22Rv1 (cell line): ENCODE measurements around the gene ABHD17C.

Experiments used
- H3K27ac ChIP-seq: fragments of 450-650 bp; 2 replicates; pipeline ENCODE4 v1.5.1; 2017
- CTCF ChIP-seq: fragments of 450-650 bp; IDR thresholded peaks from 2 replicates; pipeline ENCODE4 v1.5.1; 2017; ENCODE audit warnings: mild to moderate bottlenecking
- ZFX ChIP-seq: fragments of 450-650 bp; IDR thresholded peaks from 2 replicates; pipeline ENCODE4 v1.6.1; 2017; ENCODE audit warnings: antibody characterized with exemption, borderline replicate concordance

ABHD17C gene

GRCh38 chr15:80798911-80799310 lies 103.8 kb downstream of the ABHD17C start:
- no peak for TF ChIP-seq CTCF
- no peak for TF ChIP-seq ZFX
- no peak overlapping the region for H3K27ac ChIP-seq

GRCh38 chr15:80800067-80800466 lies 105.0 kb downstream of the ABHD17C start:
- TF ChIP-seq CTCF = no peak
- H3K27ac ChIP-seq = no peak overlapping the region

- TF ChIP-seq ZFX (no peak), CTCF (no peak)
- peak overlapping the region; percentile 90 for H3K27ac ChIP-seq
Measured at GRCh38 chr15:80801891-80802680, 107.0 kb downstream of the ABHD17C start.

DNA sequence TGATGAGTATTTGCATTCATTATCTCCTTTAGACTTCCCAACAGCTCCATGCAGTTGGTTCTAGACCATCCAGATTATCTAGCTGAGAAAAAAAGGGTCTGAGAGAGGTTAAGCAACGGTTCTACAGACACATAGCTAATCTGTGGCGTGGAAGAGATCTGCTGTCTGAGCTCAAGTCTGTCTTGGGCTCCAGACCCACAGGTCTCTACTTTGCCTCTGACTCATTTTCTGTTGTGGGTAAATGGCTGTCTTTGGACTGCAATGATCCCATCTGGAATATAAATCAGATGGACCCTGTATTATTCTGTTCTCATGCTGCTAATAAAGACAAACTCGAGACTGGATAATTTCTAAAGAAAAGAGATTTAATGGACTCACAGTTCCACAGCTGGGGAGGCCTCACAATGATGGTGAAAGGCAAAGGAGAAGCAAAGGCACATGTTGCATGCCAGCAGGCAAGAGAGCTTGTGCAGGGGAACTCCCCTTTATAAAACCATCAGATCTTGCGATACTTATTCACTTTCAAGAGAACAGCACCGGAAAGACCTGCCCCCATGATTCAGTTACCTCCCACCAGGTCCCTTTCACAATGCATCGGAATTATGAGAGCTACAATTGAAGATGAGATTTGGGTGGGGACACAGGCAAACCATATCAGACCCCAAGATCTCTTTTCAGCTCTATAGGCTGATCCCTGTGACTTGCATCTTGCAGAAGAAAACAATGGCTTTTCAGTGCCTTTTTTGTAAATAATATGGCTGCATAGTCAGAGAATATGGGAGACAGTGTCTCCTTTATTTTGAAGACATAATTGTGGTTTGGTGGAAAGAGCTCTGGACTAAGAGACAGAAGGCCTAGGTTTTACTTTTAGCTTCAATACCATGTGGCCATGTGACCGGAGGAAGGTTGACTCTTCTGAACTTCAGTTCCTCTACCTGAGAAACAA lies 108.7 kb downstream of the ABHD17C start:
- peak overlapping the region; percentile 90 for H3K27ac ChIP-seq
- TF ChIP-seq CTCF = no peak
- TF ChIP-seq ZFX = no peak

DNA sequence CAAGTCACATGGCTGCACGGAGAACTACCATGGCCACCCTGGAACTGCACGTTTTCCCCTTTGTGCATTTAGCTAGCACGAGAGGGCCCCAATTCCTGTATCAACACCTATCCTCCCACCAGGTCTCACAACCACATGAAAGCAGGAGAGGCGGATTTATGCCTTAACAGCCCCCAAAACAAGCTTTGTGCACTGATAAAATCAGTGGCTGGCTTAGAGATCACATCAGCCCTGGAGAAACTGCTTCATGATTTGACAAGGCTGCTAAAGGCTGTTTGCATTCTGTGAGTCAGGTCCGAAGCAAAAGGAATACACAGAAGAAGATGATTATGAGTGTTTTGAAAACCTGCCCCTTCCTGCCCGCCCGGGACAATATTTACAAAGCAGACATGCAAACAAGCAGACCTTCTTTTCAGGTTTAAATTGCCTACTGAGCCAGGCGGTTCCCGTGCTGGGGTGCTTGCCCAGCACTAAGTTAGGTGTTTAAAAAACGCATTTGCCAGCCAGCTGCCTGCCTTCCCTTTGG lies 109.9 kb downstream of the ABHD17C start:
- H3K27ac ChIP-seq = peak overlapping the region; percentile 90
- no peak for TF ChIP-seq ZFX
- TF ChIP-seq CTCF = no peak
